Trophoblast cell (in vitro differentiated cells and primary cell): ENCODE results near the gene IFIT2.

Experiments used
- DNase-seq, 2 donors: peaks; one replicate each; pipeline ENCODE4 v3.0.0-alpha.2; 2016
- H2AFZ ChIP-seq: 2 replicates; pipeline ENCODE4 v1.6.1; 2013; ENCODE audit warnings: low read length, moderate library complexity, mild to moderate bottlenecking; ENCODE audit not compliant: insufficient read depth, poor library complexity
- H2AK5ac ChIP-seq: 2 replicates; pipeline ENCODE4 v1.6.1; 2013; ENCODE audit warnings: mild to moderate bottlenecking, low read length
- H2BK120ac ChIP-seq: 2 replicates; pipeline ENCODE4 v1.6.1; 2013; ENCODE audit warnings: low read length, mild to moderate bottlenecking, moderate library complexity; ENCODE audit not compliant: insufficient read depth, poor library complexity
- H2BK12ac ChIP-seq: 2 replicates; pipeline ENCODE4 v1.6.1; 2013; ENCODE audit warnings: mild to moderate bottlenecking, low read length, moderate library complexity
- H2BK5ac ChIP-seq: 2 replicates; pipeline ENCODE4 v1.6.1; 2013; ENCODE audit warnings: low read length, low read depth, moderate library complexity, mild to moderate bottlenecking; ENCODE audit not compliant: poor library complexity
- H3K14ac ChIP-seq: 2 replicates; pipeline ENCODE4 v1.6.1; 2013; ENCODE audit warnings: mild to moderate bottlenecking, low read length
- H3K18ac ChIP-seq: 2 replicates; pipeline ENCODE4 v1.6.1; 2013; ENCODE audit warnings: mild to moderate bottlenecking, low read length
- H3K23ac ChIP-seq: 2 replicates; pipeline ENCODE4 v1.6.1; 2013; ENCODE audit warnings: low read length
- H3K27ac ChIP-seq: 2 replicates; pipeline ENCODE4 v1.5.1; 2013; ENCODE audit warnings: low read depth, mild to moderate bottlenecking, inconsistent platforms, low read length, moderate library complexity
- H3K27me3 ChIP-seq: 2 replicates; pipeline ENCODE4 v1.6.1; 2013; ENCODE audit warnings: inconsistent platforms, mild to moderate bottlenecking, low read length, moderate library complexity; ENCODE audit not compliant: insufficient read depth
- H3K36me3 ChIP-seq, 2 experiments: 1 replicate in 1 of 2; 2 replicates in 1 of 2; pipeline ENCODE4 v1.6.1; 2013; ENCODE audit warnings: low read length in 2 of 2, mild to moderate bottlenecking in 2 of 2, moderate library complexity in 1 of 2; ENCODE audit not compliant: insufficient read depth in 2 of 2, control insufficient read depth in 1 of 2
- H3K4ac ChIP-seq: 2 replicates; pipeline ENCODE4 v1.6.1; 2013; ENCODE audit warnings: low read depth, mild to moderate bottlenecking, low read length, moderate library complexity
- H3K4me1 ChIP-seq, 2 experiments: 1 replicate in 1 of 2; 2 replicates in 1 of 2; pipeline ENCODE4 v1.6.1; 2013; ENCODE audit warnings: low read length in 2 of 2, mild to moderate bottlenecking in 2 of 2, moderate library complexity in 1 of 2; ENCODE audit not compliant: insufficient read depth in 2 of 2, control insufficient read depth in 1 of 2
- H3K4me2 ChIP-seq: 2 replicates; pipeline ENCODE4 v1.6.1; 2013; ENCODE audit warnings: inconsistent platforms, mild to moderate bottlenecking, low read length, moderate library complexity
- H3K4me3 ChIP-seq: 2 replicates; pipeline ENCODE4 v1.5.1; 2013; ENCODE audit warnings: mild to moderate bottlenecking, low read depth, low read length, inconsistent platforms
- H3K79me1 ChIP-seq: one replicate; pipeline ENCODE4 v1.6.1; 2013; ENCODE audit warnings: low read length
- H3K79me2 ChIP-seq: 2 replicates; pipeline ENCODE4 v1.6.1; 2013; ENCODE audit warnings: low read length, mild to moderate bottlenecking; ENCODE audit not compliant: control insufficient read depth, insufficient read depth, poor library complexity
- H3K9ac ChIP-seq: 2 replicates; pipeline ENCODE4 v1.6.1; 2013; ENCODE audit warnings: mild to moderate bottlenecking, low read length
- H3K9me3 ChIP-seq: 2 replicates; pipeline ENCODE4 v1.6.1; 2013; ENCODE audit warnings: low read depth, mild to moderate bottlenecking, control low read depth, inconsistent platforms, low read length; ENCODE audit not compliant: insufficient read depth
- H4K12ac ChIP-seq: 2 replicates; pipeline ENCODE4 v1.6.1; 2013; ENCODE audit warnings: low read depth, mild to moderate bottlenecking, low read length, moderate library complexity
- H4K8ac ChIP-seq: 2 replicates; pipeline ENCODE4 v1.6.1; 2013; ENCODE audit warnings: low read depth, mild to moderate bottlenecking, low read length, moderate library complexity
- H4K91ac ChIP-seq: one replicate; pipeline ENCODE4 v1.6.1; 2013; ENCODE audit warnings: low read depth, mild to moderate bottlenecking, low read length, moderate library complexity
- WGBS: extraction: QIAGEN DNeasy Blood & Tissue Kit; methylation state at CpG from one replicate; pipeline ENCODE4 v1.1.7; 2013; ENCODE audit warnings: missing lambda C conversion rate; ENCODE audit not compliant: insufficient read length, insufficient coverage; ENCODE audit errors: extremely low coverage; 5-methylcytosine and 5-hydroxymethylcytosine counted together

IFIT2 gene

DNA sequence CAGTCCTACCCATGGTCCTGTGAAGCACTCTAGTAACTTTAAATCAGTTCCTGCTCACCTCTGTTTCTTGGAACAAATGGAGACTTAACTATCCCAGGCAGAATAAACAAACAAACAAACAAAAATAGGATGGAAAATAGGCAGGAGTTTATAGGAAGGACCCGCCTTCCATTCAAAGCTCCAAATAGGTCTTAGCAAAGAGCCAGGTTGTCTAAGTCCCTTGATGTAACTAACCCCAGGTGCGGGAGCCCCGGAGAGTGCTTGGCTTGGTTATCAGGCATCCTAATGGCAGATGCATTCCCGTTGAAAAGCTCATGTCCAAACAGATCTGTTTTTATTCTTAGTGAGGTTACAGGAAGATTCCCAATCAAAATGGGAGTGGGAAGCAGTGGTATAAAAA, 2.2 kb downstream of the IFIT2 start:
- no peak overlapping the region for H2AK5ac ChIP-seq
- H3K4me3 ChIP-seq, result no peak overlapping the region
- no peaks in the 10 kb centered on the region for H3K27me3 ChIP-seq
- no peak overlapping the region for H2BK12ac ChIP-seq
- WGBS, result no CpG with 5 or more reads among the region's 4 CpGs
- H3K4me2 ChIP-seq, result no peak overlapping the region
- H4K8ac ChIP-seq, result no peak overlapping the region
- H4K91ac ChIP-seq, result no peak overlapping the region
- H3K79me1 ChIP-seq, result no peaks in the 10 kb centered on the region
- no peak overlapping the region for H2AFZ ChIP-seq
- H3K9ac ChIP-seq, result no peak overlapping the region
- H3K14ac ChIP-seq, result no peak overlapping the region
- H3K27ac ChIP-seq, result no peak overlapping the region
- no peak for DNase-seq
- no peaks in the 10 kb centered on the region for H3K36me3 ChIP-seq
- no peak overlapping the region for H2BK5ac ChIP-seq
- no peaks in the 10 kb centered on the region for H3K4me1 ChIP-seq
- H3K18ac ChIP-seq, result no peak overlapping the region
- no peak overlapping the region for H3K4ac ChIP-seq
- no peaks in the 10 kb centered on the region for H3K9me3 ChIP-seq
- no peak overlapping the region for H4K12ac ChIP-seq
- no peak overlapping the region for H3K23ac ChIP-seq
- H3K79me2 ChIP-seq, result no peaks in the 10 kb centered on the region
- H2BK120ac ChIP-seq, result no peak overlapping the region

GRCh38 chr10:89304446-89304845, 2.6 kb downstream of the IFIT2 start:
- H2BK120ac ChIP-seq, result no peak overlapping the region
- WGBS, result no CpG with 5 or more reads among the region's 2 CpGs

DNA sequence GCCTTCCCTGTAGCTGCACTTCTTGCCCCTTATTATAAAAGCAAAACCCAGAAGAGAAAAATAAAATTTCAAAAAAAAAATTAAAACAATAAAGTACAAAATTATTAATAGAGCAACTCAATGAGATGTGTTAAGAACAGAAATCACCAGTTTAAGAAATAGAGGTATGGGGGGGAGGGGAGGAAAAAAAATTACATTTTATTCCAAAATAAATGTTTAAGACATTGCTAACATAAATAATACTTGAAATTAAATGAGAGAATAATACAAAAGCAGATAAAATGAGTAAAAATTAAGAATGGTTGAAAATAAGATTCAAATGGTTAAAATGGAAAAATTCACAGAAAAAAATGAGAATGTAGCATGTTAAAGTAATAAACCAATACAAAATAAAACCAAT, 3.1 kb downstream of the IFIT2 start:
- H4K8ac ChIP-seq, result no peak overlapping the region
- H3K4ac ChIP-seq, result no peak overlapping the region
- no peaks in the 10 kb centered on the region for H3K27me3 ChIP-seq
- no peak overlapping the region for H2BK5ac ChIP-seq
- H4K91ac ChIP-seq, result no peak overlapping the region
- no peak overlapping the region for H3K9ac ChIP-seq
- no peak overlapping the region for H3K18ac ChIP-seq
- no peak overlapping the region for H3K27ac ChIP-seq
- no peak overlapping the region for H3K23ac ChIP-seq
- H3K79me1 ChIP-seq, result no peaks in the 10 kb centered on the region
- no peaks in the 10 kb centered on the region for H3K79me2 ChIP-seq
- DNase-seq, result no peak
- H3K4me3 ChIP-seq, result no peak overlapping the region
- no peak overlapping the region for H3K14ac ChIP-seq
- H4K12ac ChIP-seq, result no peak overlapping the region
- no peak overlapping the region for H2AK5ac ChIP-seq
- no peak overlapping the region for H2BK12ac ChIP-seq
- no peak overlapping the region for H3K4me2 ChIP-seq
- no peak overlapping the region for H2AFZ ChIP-seq
- no peaks in the 10 kb centered on the region for H3K9me3 ChIP-seq
- no peaks in the 10 kb centered on the region for H3K4me1 ChIP-seq
- no peaks in the 10 kb centered on the region for H3K36me3 ChIP-seq
- H2BK120ac ChIP-seq, result no peak overlapping the region

More at GRCh38 chr10:89304446-89304845, 2.6 kb downstream of the IFIT2 start:
- no peak overlapping the region for H3K27ac ChIP-seq
- H2BK5ac ChIP-seq, result no peak overlapping the region
- H4K8ac ChIP-seq, result no peak overlapping the region
- no peak overlapping the region for H3K9ac ChIP-seq
- H4K91ac ChIP-seq, result no peak overlapping the region
- no peak overlapping the region for H3K4me3 ChIP-seq
- no peak for DNase-seq
- no peaks in the 10 kb centered on the region for H3K27me3 ChIP-seq
- no peak overlapping the region for H2AFZ ChIP-seq
- no peak overlapping the region for H2AK5ac ChIP-seq
- H2BK12ac ChIP-seq, result no peak overlapping the region
- no peaks in the 10 kb centered on the region for H3K9me3 ChIP-seq
- no peaks in the 10 kb centered on the region for H3K4me1 ChIP-seq
- H3K79me2 ChIP-seq, result no peaks in the 10 kb centered on the region
- H3K4me2 ChIP-seq, result no peak overlapping the region
- no peak overlapping the region for H3K4ac ChIP-seq
- no peak overlapping the region for H3K23ac ChIP-seq
- H4K12ac ChIP-seq, result no peak overlapping the region
- no peaks in the 10 kb centered on the region for H3K79me1 ChIP-seq
- no peak overlapping the region for H3K14ac ChIP-seq
- no peaks in the 10 kb centered on the region for H3K36me3 ChIP-seq
- no peak overlapping the region for H3K18ac ChIP-seq

GRCh38 chr10:89305766-89306433, 4.1 kb downstream of the IFIT2 start:
- H2BK12ac ChIP-seq, result no peak overlapping the region
- no peak overlapping the region for H2AK5ac ChIP-seq
- DNase-seq, result no peak
- no peak overlapping the region for H3K18ac ChIP-seq
- H4K8ac ChIP-seq, result no peak overlapping the region
- no peak overlapping the region for H3K9ac ChIP-seq
- no peaks in the 10 kb centered on the region for H3K9me3 ChIP-seq
- no peaks in the 10 kb centered on the region for H3K4me1 ChIP-seq
- no peak overlapping the region for H3K27ac ChIP-seq
- H3K27me3 ChIP-seq, result no peaks in the 10 kb centered on the region
- no peak overlapping the region for H3K14ac ChIP-seq
- H2BK5ac ChIP-seq, result no peak overlapping the region
- H3K4me2 ChIP-seq, result no peak overlapping the region
- no peak overlapping the region for H4K91ac ChIP-seq
- no peak overlapping the region for H2BK120ac ChIP-seq
- no peaks in the 10 kb centered on the region for H3K79me1 ChIP-seq
- H2AFZ ChIP-seq, result peak overlapping the region; percentile 6
- H3K36me3 ChIP-seq, result no peaks in the 10 kb centered on the region
- H3K4me3 ChIP-seq, result no peak overlapping the region
- H4K12ac ChIP-seq, result no peak overlapping the region
- no peak overlapping the region for H3K23ac ChIP-seq
- no CpG with 5 or more reads among the region's 9 CpGs for WGBS
- H3K4ac ChIP-seq, result no peak overlapping the region
- H3K79me2 ChIP-seq, result no peaks in the 10 kb centered on the region
